ENCODE data around the gene IFFO2. TPM values are rescaled to one million over a fixed set of nuclear protein-coding genes. Genes with fewer than 3 reads are reported as not detected.

IFFO2 gene
- total RNA-seq, 1 donor from 2014 or later = 131 TPM

GRCh38 chr1:18959591-18959990, 3.1 kb upstream of the IFFO2 start:
- TF ChIP-seq, protein P1, sequence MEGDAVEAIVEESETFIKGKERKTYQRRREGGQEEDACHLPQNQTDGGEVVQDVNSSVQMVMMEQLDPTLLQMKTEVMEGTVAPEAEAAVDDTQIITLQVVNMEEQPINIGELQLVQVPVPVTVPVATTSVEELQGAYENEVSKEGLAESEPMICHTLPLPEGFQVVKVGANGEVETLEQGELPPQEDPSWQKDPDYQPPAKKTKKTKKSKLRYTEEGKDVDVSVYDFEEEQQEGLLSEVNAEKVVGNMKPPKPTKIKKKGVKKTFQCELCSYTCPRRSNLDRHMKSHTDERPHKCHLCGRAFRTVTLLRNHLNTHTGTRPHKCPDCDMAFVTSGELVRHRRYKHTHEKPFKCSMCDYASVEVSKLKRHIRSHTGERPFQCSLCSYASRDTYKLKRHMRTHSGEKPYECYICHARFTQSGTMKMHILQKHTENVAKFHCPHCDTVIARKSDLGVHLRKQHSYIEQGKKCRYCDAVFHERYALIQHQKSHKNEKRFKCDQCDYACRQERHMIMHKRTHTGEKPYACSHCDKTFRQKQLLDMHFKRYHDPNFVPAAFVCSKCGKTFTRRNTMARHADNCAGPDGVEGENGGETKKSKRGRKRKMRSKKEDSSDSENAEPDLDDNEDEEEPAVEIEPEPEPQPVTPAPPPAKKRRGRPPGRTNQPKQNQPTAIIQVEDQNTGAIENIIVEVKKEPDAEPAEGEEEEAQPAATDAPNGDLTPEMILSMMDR (IDR thresholded peaks at IDR 0.05) = no peak
- no peaks in the 10 kb centered on the region for H3K27me3 ChIP-seq
- no peaks in the 10 kb centered on the region for H3K36me3 ChIP-seq
- H3K4me1 ChIP-seq = peaks cover 0 to 5% of the 10 kb centered on the region in 2 donors
- no peak overlapping the region for H3K27ac ChIP-seq
- no peak overlapping the region for H3K4me3 ChIP-seq
- no peaks in the 10 kb centered on the region for H3K9me3 ChIP-seq
- DNase-seq (ENCODE audit: low spot score in 2 of 2) = no peak
- intact Hi-C loops (cut with DNase I) = no loop called here

GRCh38 chr1:18957532-18958300, 1.2 kb upstream of the IFFO2 start:
- Histone ChIP-seq H3K27ac (no peak overlapping the region), H3K36me3 (no peaks in the 10 kb centered on the region), H3K27me3 (no peaks in the 10 kb centered on the region), H3K9me3 (no peaks in the 10 kb centered on the region), H3K4me3 (peak overlapping the region in 1 of 2 donors; percentile 94), H3K4me1 (peaks cover 0 to 13% of the 10 kb centered on the region in 2 donors)
- intact Hi-C loops (cut with DNase I) = loop anchor here (2.0 kb wide), 2 partner anchors 41 to 53 kb away; no protein-coding TSS in a partner anchor
- TF ChIP-seq, protein P1 (IDR thresholded peaks at IDR 0.05) = no peak
- DNase-seq (ENCODE audit: low spot score in 2 of 2) = no peak

DNA sequence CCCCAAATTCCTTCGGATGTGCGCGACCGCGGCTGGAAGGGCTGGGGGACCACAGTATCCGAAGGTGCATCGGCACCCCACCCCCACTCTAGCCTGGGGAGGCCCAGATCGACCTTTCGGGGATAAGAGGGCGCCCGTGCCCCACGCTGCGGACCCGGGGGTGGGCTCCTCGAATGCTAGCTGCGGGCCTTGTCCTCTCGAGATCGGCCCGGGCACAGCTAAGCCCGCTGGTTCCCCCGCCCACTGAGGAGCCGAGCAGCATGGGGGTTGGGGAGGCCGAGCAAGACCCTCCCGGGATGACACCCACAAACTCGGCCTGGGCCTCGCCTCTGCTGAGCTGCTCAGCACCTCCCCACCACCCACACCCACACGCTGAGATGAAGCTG, 653 bp upstream of the IFFO2 start:
- H3K9me3 ChIP-seq = no peaks in the 10 kb centered on the region
- no peaks in the 10 kb centered on the region for H3K27me3 ChIP-seq
- peak overlapping the region; percentile 94 to 98 for H3K4me3 ChIP-seq
- TF ChIP-seq, protein P1 (IDR thresholded peaks at IDR 0.05) = no peak
- H3K36me3 ChIP-seq = no peaks in the 10 kb centered on the region
- H3K4me1 ChIP-seq = peaks cover 0 to 18% of the 10 kb centered on the region in 2 donors
- DNase-seq (ENCODE audit: low spot score in 2 of 2) = peak in 1 of 2 donors; percentile 77
- peak overlapping the region; percentile 33 to 73 for H3K27ac ChIP-seq
- intact Hi-C loops (cut with DNase I) = loop anchor here (2.0 kb wide), 2 partner anchors 42 to 54 kb away; no protein-coding TSS in a partner anchor

GRCh38 chr1:18955441-18956192, 859 bp downstream of the IFFO2 start:
- peak in 1 of 2 donors; percentile 75 for DNase-seq (ENCODE audit: low spot score in 2 of 2)
- intact Hi-C loops (cut with DNase I) = loop anchor here (1.0 to 2.0 kb wide), 4 partner anchors 33 to 55 kb away; partner anchors contain the start of gene ALDH4A1
- peak overlapping the region; percentile 94 to 98 for H3K4me3 ChIP-seq

GRCh38 chr1:18955131-18955440, 1.4 kb downstream of the IFFO2 start:
- peaks cover 13 to 32% of the 10 kb centered on the region in 2 donors for H3K4me1 ChIP-seq
- H3K27me3 ChIP-seq = no peaks in the 10 kb centered on the region
- intact Hi-C loops (cut with DNase I) = no loop called here
- no peaks in the 10 kb centered on the region for H3K36me3 ChIP-seq
- peak overlapping the region; percentile 94 to 97 for H3K27ac ChIP-seq
- DNase-seq (ENCODE audit: low spot score in 2 of 2) = no peak
- H3K9me3 ChIP-seq = no peaks in the 10 kb centered on the region
- H3K4me3 ChIP-seq = peak overlapping the region; percentile 94 to 98
- TF ChIP-seq, protein P1 (IDR thresholded peaks at IDR 0.05) = no peak

More at GRCh38 chr1:18955441-18956192, 859 bp downstream of the IFFO2 start:
- TF ChIP-seq, protein P1 (IDR thresholded peaks at IDR 0.05) = peak in 2 of 3 experiments; percentile 6 to 28
- Histone ChIP-seq H3K27ac (peak overlapping the region; percentile 94 to 97), H3K27me3 (no peaks in the 10 kb centered on the region), H3K9me3 (no peaks in the 10 kb centered on the region), H3K36me3 (no peaks in the 10 kb centered on the region), H3K4me1 (peaks cover 10 to 32% of the 10 kb centered on the region in 2 donors)
